ENCODE results near the gene ACADL. TPM values are rescaled to one million over a fixed set of nuclear protein-coding genes. Genes with fewer than 3 reads are reported as not detected.

The ACADL gene
- not detected in 2 replicates for total RNA-seq

GRCh38 chr2:210224941-210225672 is at the start of gene ACADL:
Gene ACADL (minus strand): TSS chr2:210225447. CDS start chr2:210225263, 184 bp downstream.
- peak; percentile 10 to 32 for DNase-seq (ENCODE audit: low read depth in 2 of 2)

DNA sequence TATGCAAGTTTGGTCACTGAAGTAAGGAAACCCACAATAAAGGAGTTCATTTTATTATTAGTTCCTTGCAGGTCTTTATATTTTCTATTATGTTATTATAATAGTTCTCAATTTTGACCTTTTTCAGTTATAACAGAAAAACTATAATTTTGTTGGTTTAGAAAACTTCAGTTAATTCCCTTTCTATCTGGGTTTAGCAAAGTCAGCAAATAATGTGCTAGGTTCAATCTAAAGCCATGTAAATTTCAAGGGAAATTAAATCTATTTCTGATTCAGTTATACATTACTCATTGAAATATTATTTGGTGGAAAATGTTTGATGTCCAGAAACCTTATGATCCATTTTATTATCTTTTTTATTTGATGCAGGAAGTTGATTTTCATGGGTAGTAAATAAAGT is 46.1 kb upstream of the ACADL start:
- no peak for DNase-seq (ENCODE audit: low read depth in 2 of 2)

DNA sequence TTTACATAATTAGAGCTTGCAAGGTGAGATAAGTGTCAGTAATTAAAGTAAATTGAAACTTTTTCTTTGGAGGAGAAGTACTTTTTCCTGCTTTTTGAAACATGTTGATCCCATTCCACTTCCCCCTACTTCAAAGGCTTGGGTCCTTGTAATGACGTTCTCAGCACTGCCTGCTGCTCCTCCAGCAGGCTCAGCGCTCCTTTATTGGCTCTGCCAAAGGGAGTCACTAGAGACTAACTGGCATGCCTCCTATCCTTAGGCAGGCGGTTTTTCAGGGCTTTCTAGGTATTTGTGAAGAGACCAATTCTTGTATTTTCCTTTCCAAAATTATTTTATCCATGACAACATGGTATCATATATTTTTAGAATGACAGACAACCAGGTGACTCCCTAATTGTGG is 43.9 kb upstream of the ACADL start:
- DNase-seq (ENCODE audit: low read depth in 2 of 2) = no peak

- DNase-seq (ENCODE audit: low read depth in 2 of 2) = no peak
These were observed 43.0 kb upstream of the ACADL start for GRCh38 chr2:210268281-210268680.

- no peak for DNase-seq (ENCODE audit: low read depth in 2 of 2)
These were observed 42.5 kb upstream of the ACADL start for GRCh38 chr2:210267698-210268097.

GRCh38 chr2:210264282-210264681 is 39.0 kb upstream of the ACADL start:
- DNase-seq (ENCODE audit: low read depth in 2 of 2) = no peak

GRCh38 chr2:210263841-210264240 is 38.6 kb upstream of the ACADL start:
- DNase-seq (ENCODE audit: low read depth in 2 of 2) = no peak

GRCh38 chr2:210262036-210262435 is 36.8 kb upstream of the ACADL start:
- DNase-seq (ENCODE audit: low read depth in 2 of 2) = no peak

- no peak for DNase-seq (ENCODE audit: low read depth in 2 of 2)
These were observed 34.4 kb upstream of the ACADL start for GRCh38 chr2:210259687-210260086.

DNA sequence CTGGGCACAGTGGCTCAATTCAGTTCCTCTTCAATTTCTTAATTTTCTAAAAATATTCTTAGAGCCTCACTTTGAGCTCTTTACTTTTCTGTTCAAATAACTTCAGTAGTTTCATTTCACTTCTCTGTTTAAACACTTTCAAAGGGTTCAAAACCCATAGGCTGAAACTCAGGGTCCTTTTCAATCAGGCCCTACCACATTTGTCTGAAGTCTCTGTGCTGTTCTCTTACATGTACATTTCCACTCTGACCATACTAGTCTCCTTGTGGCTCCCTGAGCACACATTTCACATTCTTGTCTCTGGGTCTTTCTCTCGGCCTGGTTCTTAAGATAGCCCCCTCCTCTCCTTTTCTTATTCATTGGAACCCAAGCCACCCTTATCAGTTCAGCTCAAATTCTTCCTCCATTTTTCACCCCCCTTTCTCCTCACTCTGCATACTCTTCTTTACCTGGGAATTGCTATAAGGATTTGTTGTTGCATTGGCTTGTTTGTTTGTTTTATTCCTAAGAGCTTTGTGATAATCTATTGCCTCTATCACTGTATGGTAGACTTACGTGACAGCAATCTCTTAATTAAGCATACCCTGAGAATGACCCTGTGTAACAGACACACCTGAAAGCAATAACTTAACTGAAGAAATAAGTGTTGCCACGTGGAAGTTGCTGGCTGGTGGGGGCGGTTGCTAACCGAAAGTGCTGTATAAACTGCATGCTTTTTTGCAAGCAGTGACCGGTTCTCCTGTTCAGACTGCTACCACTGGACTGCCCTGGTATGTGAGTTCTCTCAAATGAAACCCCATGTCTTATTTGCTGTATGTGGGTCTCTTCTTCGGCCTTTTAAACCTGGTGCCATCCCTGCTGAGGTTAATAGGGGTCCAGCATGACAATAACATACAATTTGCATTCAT is 27.7 kb upstream of the ACADL start:
- DNase-seq (ENCODE audit: low read depth in 2 of 2) = no peak

GRCh38 chr2:210250622-210251021 is 25.4 kb upstream of the ACADL start:
- no peak for DNase-seq (ENCODE audit: low read depth in 2 of 2)

DNA sequence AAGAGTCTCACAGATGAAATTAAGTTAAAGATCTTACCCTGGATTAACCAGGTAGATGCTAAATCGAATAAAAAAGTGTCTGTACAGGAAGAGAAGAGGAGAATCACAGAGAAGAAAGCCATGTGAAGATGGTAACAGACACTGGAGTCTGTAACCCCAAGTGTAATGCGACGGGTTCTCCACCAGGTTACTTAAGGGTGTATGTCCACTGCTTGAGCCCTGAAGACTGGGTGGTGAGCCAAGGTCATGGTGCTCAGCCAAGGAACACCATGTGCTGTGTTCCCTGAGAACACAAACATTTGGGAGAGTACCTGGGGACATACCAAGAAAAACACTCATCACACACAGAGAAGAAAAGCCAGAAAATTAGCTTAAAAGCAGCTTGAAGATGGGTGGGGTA is 8.2 kb upstream of the ACADL start:
- DNase-seq (ENCODE audit: low read depth in 2 of 2) = no peak

GRCh38 chr2:210230984-210231383 is 5.7 kb upstream of the ACADL start:
- DNase-seq (ENCODE audit: low read depth in 2 of 2) = no peak

DNA sequence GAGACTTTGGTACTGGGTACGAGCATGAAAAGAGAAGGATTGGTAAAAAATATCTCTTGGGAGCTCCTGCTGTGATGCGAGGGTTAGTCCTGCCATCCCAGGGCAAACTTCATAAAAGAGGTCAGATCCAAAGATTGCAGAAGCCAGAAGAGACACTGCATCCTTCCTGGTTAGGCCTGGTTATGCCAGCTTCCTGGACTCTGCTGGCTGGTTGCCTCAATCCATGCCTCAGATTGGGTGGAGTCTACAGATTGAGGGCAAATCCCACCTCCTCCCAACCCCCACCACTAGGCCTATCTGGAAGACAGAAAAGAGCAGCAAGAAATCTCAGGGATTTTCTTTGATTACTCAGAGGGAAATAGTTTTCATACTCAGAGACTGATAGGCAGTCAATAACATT is 5.3 kb upstream of the ACADL start:
- no peak for DNase-seq (ENCODE audit: low read depth in 2 of 2)

- no peak for DNase-seq (ENCODE audit: low read depth in 2 of 2)
These were observed 3.3 kb upstream of the ACADL start for GRCh38 chr2:210228586-210228985.

DNA sequence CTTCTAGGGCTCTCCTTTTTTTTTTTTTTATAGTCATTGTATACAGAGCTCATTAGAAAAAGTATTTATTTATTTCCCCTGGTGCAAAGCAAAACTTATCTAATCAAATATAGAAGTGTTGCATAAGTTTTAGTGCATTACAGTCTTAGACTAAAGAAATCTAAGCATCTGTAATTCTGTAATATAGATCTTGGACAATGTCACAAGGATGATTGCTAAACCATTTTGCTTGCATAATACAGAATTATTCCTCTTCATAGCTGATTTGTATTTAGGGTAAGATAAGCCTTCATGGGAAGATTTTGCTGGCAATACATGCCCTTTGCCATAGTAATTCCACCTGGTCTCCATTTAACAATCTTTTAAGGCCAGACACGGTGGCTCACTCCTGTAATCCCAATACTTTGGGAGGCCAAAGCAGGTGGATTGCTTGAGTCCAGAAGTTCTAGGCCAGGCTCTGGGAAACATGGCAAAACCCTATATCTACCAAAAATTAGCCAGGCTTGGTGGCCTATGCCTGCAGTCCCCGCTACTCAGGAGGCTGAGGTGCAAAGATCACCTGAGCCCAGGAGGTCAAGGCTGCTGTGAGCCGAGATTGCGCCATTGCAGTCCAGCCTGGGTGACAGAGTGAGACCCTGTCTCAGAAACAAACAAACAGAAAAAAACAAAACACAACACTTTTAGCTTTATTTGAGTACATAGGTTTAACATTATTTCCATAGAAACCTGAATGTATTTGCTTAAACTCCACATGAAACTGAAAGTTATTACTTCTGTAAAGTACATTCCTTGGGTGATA is 2.2 kb upstream of the ACADL start:
- DNase-seq (ENCODE audit: low read depth in 2 of 2) = no peak

DNA sequence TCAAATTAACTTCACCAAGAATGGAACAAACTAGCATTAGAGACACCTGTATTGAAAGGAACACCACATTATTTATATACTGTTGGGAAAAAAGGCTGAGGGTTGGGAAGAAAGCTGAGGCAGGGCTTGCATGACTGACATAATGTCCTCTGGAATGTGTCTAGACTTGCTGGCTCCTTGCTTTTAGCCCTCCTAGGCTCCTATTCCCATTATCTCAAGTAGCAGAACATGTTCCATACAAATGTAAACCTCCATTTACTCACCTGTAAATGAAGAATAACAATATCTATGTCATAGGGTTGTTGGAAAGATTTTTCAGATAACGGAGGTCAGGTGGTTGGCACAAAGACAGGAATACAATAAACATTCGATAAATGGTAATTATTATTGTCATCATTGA is 976 bp upstream of the ACADL start:
- DNase-seq (ENCODE audit: low read depth in 2 of 2) = no peak

DNA sequence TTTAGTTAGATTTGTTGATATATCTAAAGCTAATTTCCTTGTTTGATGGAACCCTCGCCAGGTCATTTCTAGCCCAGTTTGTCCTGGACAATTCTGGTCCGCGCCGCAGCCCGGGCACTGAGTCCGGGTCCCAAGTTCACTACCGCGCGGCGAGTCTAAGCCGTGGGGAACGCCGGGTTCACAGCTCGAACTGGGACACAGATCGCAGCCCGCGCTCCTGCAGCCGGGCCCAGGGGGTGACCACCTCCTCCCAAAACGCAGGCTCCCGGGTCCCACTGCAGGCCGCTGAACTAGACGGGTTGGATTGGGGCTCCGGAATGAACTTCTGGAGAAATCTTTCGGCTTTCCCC is 681 bp downstream of the ACADL start:
- peak in 1 of 2 donors; percentile 2 for DNase-seq (ENCODE audit: low read depth in 2 of 2)

- no peak for DNase-seq (ENCODE audit: low read depth in 2 of 2)
These were observed 10.1 kb downstream of the ACADL start for GRCh38 chr2:210215120-210215519.

DNA sequence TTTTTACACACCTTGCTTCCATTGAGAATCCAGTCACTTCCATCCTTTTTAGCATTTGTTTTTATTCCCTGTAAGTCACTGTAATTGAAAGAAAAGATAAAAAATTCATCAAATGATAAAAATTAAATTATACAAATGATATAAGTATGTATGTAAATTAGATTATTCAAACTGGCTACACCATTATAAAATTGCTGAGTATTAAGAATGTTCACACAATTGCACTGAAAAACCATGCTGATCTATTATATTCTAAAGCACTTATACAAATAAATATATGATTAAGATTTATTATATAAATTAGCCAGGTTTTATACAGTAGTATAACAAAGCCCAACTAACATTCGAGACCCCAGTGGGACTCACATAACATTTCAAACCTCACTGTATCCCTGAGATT is 15.1 kb downstream of the ACADL start:
- no peak for DNase-seq (ENCODE audit: low read depth in 2 of 2)

DNA sequence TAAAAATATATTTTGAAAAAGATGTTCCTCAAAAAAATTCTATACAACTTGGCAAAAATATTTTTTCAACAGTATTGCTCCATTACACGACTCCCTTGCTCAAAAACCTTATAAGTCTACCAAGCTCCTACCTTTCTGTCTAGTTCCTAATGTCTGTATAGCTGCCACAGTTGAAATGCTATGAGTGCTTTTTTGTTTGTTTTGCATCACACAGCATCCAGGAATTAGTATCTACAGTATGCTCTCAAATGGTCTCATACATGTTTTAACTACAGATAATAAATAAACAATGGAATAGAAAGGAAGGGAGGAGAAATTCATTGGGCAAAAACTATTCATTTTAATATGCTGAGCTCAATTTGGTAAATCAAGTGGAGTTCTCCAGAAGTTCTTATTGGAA is 17.3 kb downstream of the ACADL start:
- no peak for DNase-seq (ENCODE audit: low read depth in 2 of 2)

DNA sequence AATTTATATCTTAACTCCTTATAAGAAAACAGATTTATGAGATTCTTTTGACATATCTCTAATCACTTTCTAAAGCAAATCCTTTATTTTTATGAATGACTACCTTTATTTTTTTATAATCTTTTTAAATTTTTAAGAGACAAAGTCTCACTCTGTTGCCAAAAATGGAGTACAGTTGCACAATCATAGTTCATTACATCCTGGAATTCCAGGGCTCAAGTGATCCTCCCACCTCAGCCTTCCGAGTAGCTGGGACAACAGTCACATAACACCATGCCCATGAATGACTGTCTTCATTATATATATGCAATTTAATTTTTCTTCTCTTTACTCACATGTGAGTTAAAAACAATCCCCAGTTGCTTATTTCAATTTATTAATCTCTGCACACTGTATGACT is 21.7 kb downstream of the ACADL start:
- no peak for DNase-seq (ENCODE audit: low read depth in 2 of 2)
